ENCODE measurements around the gene NDUFS8.
A peak's percentile ranks its signal among the peaks of the same experiment; 100 is the strongest.

NDUFS8 gene

GRCh38 chr11:68002938-68003845, 27.3 kb upstream of the NDUFS8 start:
- DNase-seq (ENCODE audit: low read depth, low spot score): no peak

GRCh38 chr11:68003846-68004550, 26.5 kb upstream of the NDUFS8 start, which contains the start of gene UNC93B1:
TSS of gene UNC93B1 (minus strand) at chr11:68004097. CDS start at chr11:68004043, 54 bp downstream.
- DNase-seq (ENCODE audit: low read depth, low spot score): no peak

- no peak for DNase-seq (ENCODE audit: low read depth, low spot score)
These were observed 25.7 kb upstream of the NDUFS8 start for GRCh38 chr11:68004551-68005335.

- DNase-seq (ENCODE audit: low read depth, low spot score): no peak
These were observed 23.8 kb upstream of the NDUFS8 start for GRCh38 chr11:68006606-68007166.

GRCh38 chr11:68007498-68008380, 22.7 kb upstream of the NDUFS8 start:
- no peak for DNase-seq (ENCODE audit: low read depth, low spot score)

GRCh38 chr11:68008381-68009337, 21.8 kb upstream of the NDUFS8 start:
- DNase-seq (ENCODE audit: low read depth, low spot score): no peak

GRCh38 chr11:68009391-68010089, 20.9 kb upstream of the NDUFS8 start:
- DNase-seq (ENCODE audit: low read depth, low spot score): no peak

- peak; percentile 58 for DNase-seq (ENCODE audit: low read depth, low spot score)
These were observed 20.1 kb upstream of the NDUFS8 start, which contains the start of gene ALDH3B1 for GRCh38 chr11:68010090-68011041. TSS of gene ALDH3B1 (plus strand) at chr11:68010327. CDS start at chr11:68015298, 4,971 bp downstream.

GRCh38 chr11:68011051-68011943, 19.2 kb upstream of the NDUFS8 start:
- no peak for DNase-seq (ENCODE audit: low read depth, low spot score)

GRCh38 chr11:68012044-68012842, 18.2 kb upstream of the NDUFS8 start:
- DNase-seq (ENCODE audit: low read depth, low spot score): no peak

GRCh38 chr11:68012843-68013610, 17.5 kb upstream of the NDUFS8 start:
- DNase-seq (ENCODE audit: low read depth, low spot score): peak; percentile 57

GRCh38 chr11:68013611-68014156, 16.8 kb upstream of the NDUFS8 start:
- DNase-seq (ENCODE audit: low read depth, low spot score): no peak

- DNase-seq (ENCODE audit: low read depth, low spot score): no peak
These were observed 16.1 kb upstream of the NDUFS8 start for GRCh38 chr11:68014157-68014946.

All from brain pericyte (primary cell).